Lower leg skin (tissue), 4 donors: ENCODE data around the gene BAIAP2L2. TPM values are rescaled to one million over a fixed set of nuclear protein-coding genes. Genes with fewer than 3 reads are reported as not detected.
"Not testable (repeated sequence)": the region's sequence is repeated elsewhere in the genome, so short reads cannot be mapped to it uniquely, and the experiment has no call there.

Source experiments
- DNase-seq, 2 donors: peaks; one replicate each; pipeline ENCODE4 v3.0.0-alpha.2; 2019; ENCODE audit warnings: low spot score in 2 of 2
- H3K4me3 ChIP-seq: fragments of 200-600 bp; sonication (generic); 2 replicates; pipeline ENCODE4 v1.5.1; 2017; ENCODE audit warnings: mild to moderate bottlenecking, low read depth; ENCODE audit not compliant: poor library complexity, severe bottlenecking
- POLR2A ChIP-seq, 2 donors: fragments of 450-650 bp; IDR thresholded peaks; one replicate each; pipeline ENCODE4 v1.6.1; 2016 to 2017; ENCODE audit warnings: antibody characterized with exemption in 2 of 2, mild to moderate bottlenecking in 1 of 2, moderate library complexity in 1 of 2
- WGBS, 2 donors: methylation state at CpG; one replicate each; pipeline ENCODE4 v1.1.5; 2018; 5-methylcytosine and 5-hydroxymethylcytosine counted together
- intact Hi-C: fragments of 100-400 bp; cut with DNase I; formaldehyde crosslinking; loops from one replicate; pipeline ENCODE4 v1.15.0; 2023; ENCODE audit warnings: low total_unique reads
- total RNA-seq, 4 donors: library from RNA; depleted of rRNA; stranded (reverse); fragments of >200 nt; gene quantifications; one replicate each; pipeline ENCODE4 v1.1.0, GENCODE V29; 2016
- TF ChIP-seq, protein P1 (sequence below), 3 donors: fragments of 450-650 bp; IDR thresholded peaks; one replicate each; pipeline ENCODE4 v1.5.1; 2016; ENCODE audit warnings: antibody characterized with exemption in 3 of 3, mild to moderate bottlenecking in 3 of 3, moderate library complexity in 2 of 3

Gene BAIAP2L2, protein sequence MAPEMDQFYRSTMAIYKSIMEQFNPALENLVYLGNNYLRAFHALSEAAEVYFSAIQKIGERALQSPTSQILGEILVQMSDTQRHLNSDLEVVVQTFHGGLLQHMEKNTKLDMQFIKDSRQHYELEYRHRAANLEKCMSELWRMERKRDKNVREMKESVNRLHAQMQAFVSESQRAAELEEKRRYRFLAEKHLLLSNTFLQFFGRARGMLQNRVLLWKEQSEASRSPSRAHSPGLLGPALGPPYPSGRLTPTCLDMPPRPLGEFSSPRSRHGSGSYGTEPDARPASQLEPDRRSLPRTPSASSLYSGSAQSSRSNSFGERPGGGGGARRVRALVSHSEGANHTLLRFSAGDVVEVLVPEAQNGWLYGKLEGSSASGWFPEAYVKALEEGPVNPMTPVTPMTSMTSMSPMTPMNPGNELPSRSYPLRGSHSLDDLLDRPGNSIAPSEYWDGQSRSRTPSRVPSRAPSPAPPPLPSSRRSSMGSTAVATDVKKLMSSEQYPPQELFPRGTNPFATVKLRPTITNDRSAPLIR
- total RNA-seq: 1 to 10 TPM; 1.3 to 2.3 (median 2.1) TPM

DNA sequence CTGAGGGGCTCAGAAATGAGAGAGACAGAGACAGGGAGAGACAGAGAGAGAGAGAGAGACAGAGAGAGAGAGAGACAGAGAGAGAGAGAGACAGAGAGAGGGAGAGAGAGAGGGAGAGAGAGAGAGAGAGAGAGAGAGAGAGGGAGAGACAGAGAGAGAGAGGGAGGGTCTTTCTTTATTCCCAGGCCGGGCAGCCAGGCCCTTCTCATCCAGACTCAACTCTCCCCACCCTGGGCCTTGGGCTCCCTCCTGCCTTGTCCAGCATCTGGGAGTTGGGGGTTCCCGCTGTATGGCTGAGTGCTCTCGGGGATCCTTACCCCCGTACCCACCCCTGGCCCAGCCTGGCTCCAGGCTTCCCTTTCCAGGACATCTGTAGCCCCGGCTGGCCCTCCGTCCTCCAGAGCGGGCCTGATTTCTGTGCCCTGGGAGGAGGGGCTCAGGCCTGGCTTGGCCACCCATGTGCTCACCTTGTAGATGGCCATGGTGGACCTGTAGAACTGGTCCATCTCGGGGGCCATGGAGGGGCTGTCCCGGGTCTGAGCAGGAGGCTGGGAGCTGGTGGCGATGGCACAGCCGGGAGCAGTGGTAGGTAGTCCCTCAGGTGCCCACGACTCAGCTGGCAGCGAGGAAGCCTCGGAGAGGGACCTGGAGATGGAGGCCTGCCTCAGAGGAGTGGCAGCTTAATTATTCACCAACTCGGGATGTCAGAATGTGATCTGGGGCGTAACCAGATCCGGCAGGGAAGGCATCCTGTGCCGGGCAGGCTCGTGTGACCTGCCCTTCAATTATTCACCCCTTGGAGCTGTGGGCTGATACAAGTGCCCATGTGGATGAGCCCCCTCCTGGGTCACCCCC is at the start of gene BAIAP2L2:
TSS of gene BAIAP2L2 (minus strand) at position 677 of the 855 bp plus-strand sequence. CDS start at position 518, 159 bp downstream.
- TF ChIP-seq POLR2A (IDR thresholded peaks at IDR 0.05): no peak
- TF ChIP-seq, protein P1, sequence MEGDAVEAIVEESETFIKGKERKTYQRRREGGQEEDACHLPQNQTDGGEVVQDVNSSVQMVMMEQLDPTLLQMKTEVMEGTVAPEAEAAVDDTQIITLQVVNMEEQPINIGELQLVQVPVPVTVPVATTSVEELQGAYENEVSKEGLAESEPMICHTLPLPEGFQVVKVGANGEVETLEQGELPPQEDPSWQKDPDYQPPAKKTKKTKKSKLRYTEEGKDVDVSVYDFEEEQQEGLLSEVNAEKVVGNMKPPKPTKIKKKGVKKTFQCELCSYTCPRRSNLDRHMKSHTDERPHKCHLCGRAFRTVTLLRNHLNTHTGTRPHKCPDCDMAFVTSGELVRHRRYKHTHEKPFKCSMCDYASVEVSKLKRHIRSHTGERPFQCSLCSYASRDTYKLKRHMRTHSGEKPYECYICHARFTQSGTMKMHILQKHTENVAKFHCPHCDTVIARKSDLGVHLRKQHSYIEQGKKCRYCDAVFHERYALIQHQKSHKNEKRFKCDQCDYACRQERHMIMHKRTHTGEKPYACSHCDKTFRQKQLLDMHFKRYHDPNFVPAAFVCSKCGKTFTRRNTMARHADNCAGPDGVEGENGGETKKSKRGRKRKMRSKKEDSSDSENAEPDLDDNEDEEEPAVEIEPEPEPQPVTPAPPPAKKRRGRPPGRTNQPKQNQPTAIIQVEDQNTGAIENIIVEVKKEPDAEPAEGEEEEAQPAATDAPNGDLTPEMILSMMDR (IDR thresholded peaks at IDR 0.05): no peak
- intact Hi-C loops: loop anchor here (10.0 kb wide), 1 partner anchor 105 kb away; no protein-coding TSS in a partner anchor
- no peak within 1 kb of the TSS for H3K4me3 ChIP-seq
- no peak for DNase-seq
- WGBS, 2 donors: 63 to 73% methylated on average over 16 to 19 of the region's 19 CpGs

DNA sequence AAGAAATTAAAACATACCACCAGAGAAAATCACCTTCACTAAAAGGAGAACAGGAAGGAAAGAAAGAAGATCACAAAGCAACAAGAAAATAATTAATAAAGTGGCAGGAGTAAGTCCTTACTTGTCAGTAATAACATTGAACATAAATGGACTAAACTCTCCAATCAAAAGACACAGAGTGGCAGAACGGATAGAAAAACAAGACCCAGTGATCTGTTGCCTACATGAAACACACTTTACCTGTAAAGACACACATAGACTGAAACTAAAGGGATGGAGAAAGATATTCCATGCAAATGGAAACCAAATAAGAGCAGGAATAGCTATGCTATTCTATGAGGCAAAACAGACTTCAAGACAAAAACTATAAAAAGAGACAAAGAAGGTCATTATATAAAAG is 45.2 kb upstream of the BAIAP2L2 start:
- TF ChIP-seq POLR2A (IDR thresholded peaks at IDR 0.05): no peak
- TF ChIP-seq, protein P1 (IDR thresholded peaks at IDR 0.05): no peak
- H3K4me3 ChIP-seq: no peak overlapping the region
- WGBS, 2 donors: 89 to 94% methylated on average over 1 of the region's 1 CpG
- intact Hi-C loops: no loop called here
- no peak for DNase-seq

DNA sequence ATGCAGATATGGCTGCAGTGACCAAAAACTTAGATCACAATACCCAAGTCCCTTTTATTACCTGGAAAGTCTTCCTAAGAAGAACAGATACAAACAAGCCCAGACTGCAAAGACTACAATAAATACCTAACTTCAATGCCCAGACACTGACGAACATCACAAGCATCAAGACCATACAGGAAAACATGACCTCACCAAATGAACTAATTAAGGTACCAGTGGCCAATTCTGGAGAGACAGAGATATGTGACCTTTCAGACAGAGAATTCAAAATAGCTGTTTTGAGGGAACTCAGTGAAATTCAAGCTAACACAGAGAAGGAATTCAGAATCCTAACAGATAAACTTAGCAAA is 44.1 kb upstream of the BAIAP2L2 start:
- WGBS, 2 donors: 33 to 45% methylated on average over 1 of the region's 1 CpG

DNA sequence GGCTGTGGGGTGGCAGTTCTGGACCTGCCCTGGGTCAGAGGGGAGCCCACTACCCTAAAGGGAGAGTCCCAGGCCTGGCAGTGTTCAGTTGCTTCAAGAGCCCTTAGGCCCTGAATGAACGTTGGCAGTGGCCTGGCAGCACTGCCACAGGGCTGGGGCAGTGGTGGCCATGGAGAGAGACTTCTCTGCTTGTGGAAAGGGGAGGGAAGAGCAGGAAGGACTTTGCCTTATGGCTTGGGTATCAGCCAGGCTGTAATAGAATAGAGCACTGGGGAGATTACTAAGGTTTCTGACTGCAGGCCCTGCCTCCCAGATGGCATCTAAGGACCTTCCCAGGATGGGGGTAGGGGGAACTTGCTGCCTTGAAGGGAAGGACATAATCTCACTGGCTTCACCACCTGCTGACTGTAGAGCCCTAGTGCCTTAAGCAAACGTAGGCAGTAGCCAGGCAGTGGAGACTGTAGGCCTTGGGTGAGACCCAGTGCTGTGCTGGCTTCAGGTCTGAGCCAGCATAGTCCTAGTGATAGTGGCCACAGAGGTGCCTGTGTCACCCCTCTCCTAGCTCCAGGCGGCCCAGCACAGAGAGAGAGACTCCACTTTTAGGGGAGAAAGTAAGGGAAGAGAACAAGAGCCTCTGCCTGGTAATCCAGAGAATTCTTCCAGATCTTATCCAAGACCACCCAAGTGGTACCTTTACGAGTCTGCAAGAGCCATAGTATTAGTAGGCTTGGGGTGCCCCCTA is 43.5 kb upstream of the BAIAP2L2 start:
- WGBS, 2 donors: 52 to 62% methylated on average over 3 to 4 of the region's 4 CpGs
- intact Hi-C loops: no loop called here
- DNase-seq: no peak
- TF ChIP-seq, protein P1 (IDR thresholded peaks at IDR 0.05): no peak
- no peak for TF ChIP-seq POLR2A (IDR thresholded peaks at IDR 0.05)
- no peak overlapping the region for H3K4me3 ChIP-seq

More for the DNA sequence above, 44.1 kb upstream of the BAIAP2L2 start:
- intact Hi-C loops, DNase-seq, H3K4me3 ChIP-seq: not testable (repeated sequence)

DNA sequence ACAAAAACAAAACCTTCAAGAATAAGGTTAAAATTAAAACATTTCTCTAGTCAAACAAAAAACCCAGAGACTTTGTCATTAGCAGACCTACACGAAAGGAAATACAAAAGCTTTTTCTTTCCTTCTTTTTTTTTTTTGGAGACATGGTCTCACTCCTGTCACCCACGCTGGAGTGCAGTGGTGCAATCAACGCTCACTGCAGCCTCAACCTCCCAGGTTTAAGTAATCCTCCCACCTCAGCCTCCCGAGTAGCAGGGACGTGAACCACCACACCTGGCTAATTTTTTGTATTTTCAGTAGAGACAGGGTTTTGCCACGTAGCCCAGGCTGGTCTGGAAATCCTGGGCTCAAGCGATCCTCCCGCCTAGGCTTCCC is 40.6 kb upstream of the BAIAP2L2 start:
- 94 to 98% methylated on average over 8 of the region's 8 CpGs for WGBS, 2 donors
- intact Hi-C loops: no loop called here
- TF ChIP-seq, protein P1 (IDR thresholded peaks at IDR 0.05): no peak
- no peak for TF ChIP-seq POLR2A (IDR thresholded peaks at IDR 0.05)

More for the DNA sequence above, 40.6 kb upstream of the BAIAP2L2 start:
- H3K4me3 ChIP-seq: no peak overlapping the region
- DNase-seq: no peak
